Measurements from ENCODE around the gene BEND6.
"Not testable (repeated sequence)": the region's sequence is repeated elsewhere in the genome, so short reads cannot be mapped to it uniquely, and the experiment has no call there.

BEND6 gene

GRCh38 chr6:56999049-56999448 is 44.1 kb downstream of the BEND6 start:
- no peaks in the 10 kb centered on the region for H3K36me3 ChIP-seq (ENCODE audit: control insufficient read depth, insufficient read depth, low read length)
- no peak for TF ChIP-seq CTCF (IDR thresholded peaks at IDR 0.05; ENCODE audit: insufficient read depth, low read length, poor library complexity, severe bottlenecking)
- no peak overlapping the region for H3K4me3 ChIP-seq (replicated peaks; ENCODE audit: low read depth, low read length)
- DNase-seq (ENCODE audit: extremely low read depth, insufficient read length): no peak
- H3K27me3 ChIP-seq (replicated peaks; ENCODE audit: control insufficient read depth, insufficient read depth, low read length): no peaks in the 10 kb centered on the region

GRCh38 chr6:56999748-57000147 is 44.8 kb downstream of the BEND6 start:
- H3K27me3 ChIP-seq (replicated peaks; ENCODE audit: control insufficient read depth, insufficient read depth, low read length); H3K36me3 ChIP-seq (ENCODE audit: control insufficient read depth, insufficient read depth, low read length); H3K4me3 ChIP-seq (replicated peaks; ENCODE audit: low read depth, low read length); DNase-seq (ENCODE audit: extremely low read depth, insufficient read length): not testable (repeated sequence)

- no peak for TF ChIP-seq CTCF (IDR thresholded peaks at IDR 0.05; ENCODE audit: insufficient read depth, low read length, poor library complexity, severe bottlenecking)
- no peak for DNase-seq (ENCODE audit: extremely low read depth, insufficient read length)
- no peaks in the 10 kb centered on the region for H3K27me3 ChIP-seq (replicated peaks; ENCODE audit: control insufficient read depth, insufficient read depth, low read length)
- H3K36me3 ChIP-seq (ENCODE audit: control insufficient read depth, insufficient read depth, low read length): no peaks in the 10 kb centered on the region
- H3K4me3 ChIP-seq (replicated peaks; ENCODE audit: low read depth, low read length): no peak overlapping the region
Observed at GRCh38 chr6:57002197-57002596, 47.3 kb downstream of the BEND6 start.

GRCh38 chr6:57004292-57004691 is 49.4 kb downstream of the BEND6 start:
- no peak overlapping the region for H3K4me3 ChIP-seq (replicated peaks; ENCODE audit: low read depth, low read length)
- TF ChIP-seq CTCF (IDR thresholded peaks at IDR 0.05; ENCODE audit: insufficient read depth, low read length, poor library complexity, severe bottlenecking): no peak
- H3K36me3 ChIP-seq (ENCODE audit: control insufficient read depth, insufficient read depth, low read length): no peaks in the 10 kb centered on the region
- DNase-seq (ENCODE audit: extremely low read depth, insufficient read length): no peak
- H3K27me3 ChIP-seq (replicated peaks; ENCODE audit: control insufficient read depth, insufficient read depth, low read length): no peaks in the 10 kb centered on the region

GRCh38 chr6:57006101-57006500 is 51.2 kb downstream of the BEND6 start:
- H3K27me3 ChIP-seq (replicated peaks; ENCODE audit: control insufficient read depth, insufficient read depth, low read length): no peaks in the 10 kb centered on the region
- no peak for TF ChIP-seq CTCF (IDR thresholded peaks at IDR 0.05; ENCODE audit: insufficient read depth, low read length, poor library complexity, severe bottlenecking)

GRCh38 chr6:57008069-57008468 is 53.2 kb downstream of the BEND6 start:
- not testable (repeated sequence) for H3K36me3 ChIP-seq (ENCODE audit: control insufficient read depth, insufficient read depth, low read length); DNase-seq (ENCODE audit: extremely low read depth, insufficient read length); H3K4me3 ChIP-seq (replicated peaks; ENCODE audit: low read depth, low read length); H3K27me3 ChIP-seq (replicated peaks; ENCODE audit: control insufficient read depth, insufficient read depth, low read length)

More at GRCh38 chr6:57006101-57006500, 51.2 kb downstream of the BEND6 start:
- H3K36me3 ChIP-seq (ENCODE audit: control insufficient read depth, insufficient read depth, low read length): no peaks in the 10 kb centered on the region
- H3K4me3 ChIP-seq (replicated peaks; ENCODE audit: low read depth, low read length): no peak overlapping the region
- DNase-seq (ENCODE audit: extremely low read depth, insufficient read length): no peak

GRCh38 chr6:57013521-57013926 is 58.6 kb downstream of the BEND6 start:
- Histone ChIP-seq H3K36me3 (ENCODE audit: control insufficient read depth, insufficient read depth, low read length) (no peaks in the 10 kb centered on the region), H3K4me3 (replicated peaks; ENCODE audit: low read depth, low read length) (no peak overlapping the region), H3K27me3 (replicated peaks; ENCODE audit: control insufficient read depth, insufficient read depth, low read length) (no peaks in the 10 kb centered on the region)
- TF ChIP-seq CTCF (IDR thresholded peaks at IDR 0.05; ENCODE audit: insufficient read depth, low read length, poor library complexity, severe bottlenecking): no peak
- no peak for DNase-seq (ENCODE audit: extremely low read depth, insufficient read length)

Measured in GM06990 (cell line).